ENCODE results near the gene ASTL. TPM values are rescaled to one million over a fixed set of nuclear protein-coding genes. Genes with fewer than 3 reads are reported as not detected.

The ASTL gene
- total and polyA plus RNA-seq, 9 of the 15 experiments (the other 6 are each of a cell fraction or from before 2014, with no cell fraction given), result not detected

GRCh38 chr2:96129528-96130120, 8.7 kb downstream of the ASTL start:
- Histone ChIP-seq H3K9me3 (replicated peaks; ENCODE audit: control insufficient read depth, insufficient read depth, low read depth, low read length) (no peaks in the 10 kb centered on the region), H4K20me1 (replicated peaks; ENCODE audit: control insufficient read depth, insufficient read depth, low read length) (peaks cover 14% of the 10 kb centered on the region; the same call in 1 of the 2 replicates), H3K9ac (ENCODE audit: insufficient read depth in 1 of 2, low read depth in 2 of 2, low read length in 2 of 2) (no peak overlapping the region), H3K4me3 (no peak overlapping the region), H3K4me2 (ENCODE audit: insufficient read depth, low read length) (no peak overlapping the region), H3K27me3 (ENCODE audit: control insufficient read depth in 2 of 2, insufficient read depth in 2 of 2, low read length in 2 of 2) (peaks cover 44 to 75% of the 10 kb centered on the region in 2 experiments), H2AFZ (ENCODE audit: low read depth, low read length) (no peak overlapping the region), H3K36me3 (ENCODE audit: control insufficient read depth, insufficient read depth, low read length) (no peaks in the 10 kb centered on the region), H3K4me1 (replicated peaks in 1 of 2; ENCODE audit: control insufficient read depth in 2 of 2, insufficient read depth in 2 of 2, low read length in 2 of 2) (peaks cover 0 to 11% of the 10 kb centered on the region in 2 experiments; a peak in 2 of 5 replicates), H3K79me2 (ENCODE audit: control insufficient read depth, insufficient read depth, low read length) (no peaks in the 10 kb centered on the region), H3K9me1 (ENCODE audit: control insufficient read depth, insufficient read depth, low read length) (no peaks in the 10 kb centered on the region), H3K27ac (ENCODE audit: extremely low read depth, low read depth, low read length) (no peak overlapping the region)
- BruUV-seq (replicated peaks), result no TSS peak
- ChIA-PET POLR2A (interaction anchor here (0.6 to 0.7 kb wide), 2 partner anchors 12 to 436 kb away, joined by 4 read pairs; no protein-coding TSS in a partner anchor), CTCF (ENCODE audit: low intra/inter-chr PET ratio) (interaction anchor here (0.6 kb wide), 1 partner anchor 9 kb away, joined by 3 read pairs; no protein-coding TSS in a partner anchor)
- in situ Hi-C loops (cut with MboI) (loop anchor here (5.0 kb wide), 1 partner anchor 373 kb away; no protein-coding TSS in a partner anchor), intact Hi-C loops (cut with micrococcal nuclease) (no loop called here)
- FAIRE-seq, result no peak
- 0% methylated on average over 10 of the region's 16 CpGs for WGBS (ENCODE audit: insufficient coverage, low coverage, missing lambda C conversion rate)
- no peak for ATAC-seq
- DNase-seq (ENCODE audit: extremely low read depth in 1 of 4, low spot score in 3 of 4), result no peak
- TF ChIP-seq XRCC5 (IDR thresholded peaks at IDR 0.05; ENCODE audit: low read depth, low read length) (no peak), ZNF143 (CRISPR knock-in tag; IDR thresholded peaks at IDR 0.05) (no peak), ZC3H8 (IDR thresholded peaks at IDR 0.05) (no peak), EZH2 (IDR thresholded peaks at IDR 0.05; ENCODE audit: borderline replicate concordance, low read depth, low read length) (no peak), PHTF2 (CRISPR knock-in tag; IDR thresholded peaks at IDR 0.05) (no peak), ARID3B (CRISPR knock-in tag; IDR thresholded peaks at IDR 0.05; ENCODE audit: borderline replicate concordance) (no peak), NCOA2 (IDR thresholded peaks at IDR 0.05; ENCODE audit: partially characterized antibody in 2 of 2) (no peak), LCOR (CRISPR knock-in tag; IDR thresholded peaks at IDR 0.05) (no peak)
- TF ChIP-seq, protein P1, sequence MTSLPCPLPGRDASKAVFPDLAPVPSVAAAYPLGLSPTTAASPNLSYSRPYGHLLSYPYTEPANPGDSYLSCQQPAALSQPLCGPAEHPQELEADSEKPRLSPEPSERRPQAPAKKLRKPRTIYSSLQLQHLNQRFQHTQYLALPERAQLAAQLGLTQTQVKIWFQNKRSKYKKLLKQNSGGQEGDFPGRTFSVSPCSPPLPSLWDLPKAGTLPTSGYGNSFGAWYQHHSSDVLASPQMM (CRISPR knock-in tag; IDR thresholded peaks at IDR 0.05), result no peak
- TF ChIP-seq, protein P2, sequence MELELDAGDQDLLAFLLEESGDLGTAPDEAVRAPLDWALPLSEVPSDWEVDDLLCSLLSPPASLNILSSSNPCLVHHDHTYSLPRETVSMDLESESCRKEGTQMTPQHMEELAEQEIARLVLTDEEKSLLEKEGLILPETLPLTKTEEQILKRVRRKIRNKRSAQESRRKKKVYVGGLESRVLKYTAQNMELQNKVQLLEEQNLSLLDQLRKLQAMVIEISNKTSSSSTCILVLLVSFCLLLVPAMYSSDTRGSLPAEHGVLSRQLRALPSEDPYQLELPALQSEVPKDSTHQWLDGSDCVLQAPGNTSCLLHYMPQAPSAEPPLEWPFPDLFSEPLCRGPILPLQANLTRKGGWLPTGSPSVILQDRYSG (tag; conservative IDR thresholded peaks at IDR 0.05; ENCODE audit: low read depth), result no peak
- TF ChIP-seq, protein P3, sequence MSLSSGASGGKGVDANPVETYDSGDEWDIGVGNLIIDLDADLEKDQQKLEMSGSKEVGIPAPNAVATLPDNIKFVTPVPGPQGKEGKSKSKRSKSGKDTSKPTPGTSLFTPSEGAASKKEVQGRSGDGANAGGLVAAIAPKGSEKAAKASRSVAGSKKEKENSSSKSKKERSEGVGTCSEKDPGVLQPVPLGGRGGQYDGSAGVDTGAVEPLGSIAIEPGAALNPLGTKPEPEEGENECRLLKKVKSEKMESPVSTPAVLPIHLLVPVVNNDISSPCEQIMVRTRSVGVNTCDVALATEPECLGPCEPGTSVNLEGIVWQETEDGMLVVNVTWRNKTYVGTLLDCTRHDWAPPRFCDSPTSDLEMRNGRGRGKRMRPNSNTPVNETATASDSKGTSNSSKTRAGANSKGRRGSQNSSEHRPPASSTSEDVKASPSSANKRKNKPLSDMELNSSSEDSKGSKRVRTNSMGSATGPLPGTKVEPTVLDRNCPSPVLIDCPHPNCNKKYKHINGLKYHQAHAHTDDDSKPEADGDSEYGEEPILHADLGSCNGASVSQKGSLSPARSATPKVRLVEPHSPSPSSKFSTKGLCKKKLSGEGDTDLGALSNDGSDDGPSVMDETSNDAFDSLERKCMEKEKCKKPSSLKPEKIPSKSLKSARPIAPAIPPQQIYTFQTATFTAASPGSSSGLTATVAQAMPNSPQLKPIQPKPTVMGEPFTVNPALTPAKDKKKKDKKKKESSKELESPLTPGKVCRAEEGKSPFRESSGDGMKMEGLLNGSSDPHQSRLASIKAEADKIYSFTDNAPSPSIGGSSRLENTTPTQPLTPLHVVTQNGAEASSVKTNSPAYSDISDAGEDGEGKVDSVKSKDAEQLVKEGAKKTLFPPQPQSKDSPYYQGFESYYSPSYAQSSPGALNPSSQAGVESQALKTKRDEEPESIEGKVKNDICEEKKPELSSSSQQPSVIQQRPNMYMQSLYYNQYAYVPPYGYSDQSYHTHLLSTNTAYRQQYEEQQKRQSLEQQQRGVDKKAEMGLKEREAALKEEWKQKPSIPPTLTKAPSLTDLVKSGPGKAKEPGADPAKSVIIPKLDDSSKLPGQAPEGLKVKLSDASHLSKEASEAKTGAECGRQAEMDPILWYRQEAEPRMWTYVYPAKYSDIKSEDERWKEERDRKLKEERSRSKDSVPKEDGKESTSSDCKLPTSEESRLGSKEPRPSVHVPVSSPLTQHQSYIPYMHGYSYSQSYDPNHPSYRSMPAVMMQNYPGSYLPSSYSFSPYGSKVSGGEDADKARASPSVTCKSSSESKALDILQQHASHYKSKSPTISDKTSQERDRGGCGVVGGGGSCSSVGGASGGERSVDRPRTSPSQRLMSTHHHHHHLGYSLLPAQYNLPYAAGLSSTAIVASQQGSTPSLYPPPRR (CRISPR knock-in tag; IDR thresholded peaks at IDR 0.05; ENCODE audit: borderline replicate concordance), result no peak
- TF ChIP-seq, protein P4, sequence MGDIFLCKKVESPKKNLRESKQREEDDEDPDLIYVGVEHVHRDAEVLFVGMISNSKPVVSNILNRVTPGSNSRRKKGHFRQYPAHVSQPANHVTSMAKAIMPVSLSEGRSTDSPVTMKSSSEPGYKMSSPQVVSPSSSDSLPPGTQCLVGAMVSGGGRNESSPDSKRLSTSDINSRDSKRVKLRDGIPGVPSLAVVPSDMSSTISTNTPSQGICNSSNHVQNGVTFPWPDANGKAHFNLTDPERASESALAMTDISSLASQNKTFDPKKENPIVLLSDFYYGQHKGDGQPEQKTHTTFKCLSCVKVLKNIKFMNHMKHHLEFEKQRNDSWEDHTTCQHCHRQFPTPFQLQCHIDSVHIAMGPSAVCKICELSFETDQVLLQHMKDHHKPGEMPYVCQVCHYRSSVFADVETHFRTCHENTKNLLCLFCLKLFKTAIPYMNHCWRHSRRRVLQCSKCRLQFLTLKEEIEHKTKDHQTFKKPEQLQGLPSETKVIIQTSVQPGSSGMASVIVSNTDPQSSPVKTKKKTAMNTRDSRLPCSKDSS (IDR thresholded peaks at IDR 0.05; ENCODE audit: low read depth, partially characterized antibody), result no peak
